Heart left ventricle (tissue), 13 donors: ENCODE results near the gene TXN2.

Experiments
- CTCF ChIP-seq, 12 donors: fragments of 200-600 bp; sonication (generic) in 4 of 12; IDR thresholded peaks; one replicate each; pipeline versions ENCODE4 v1.5.0 to v1.8.0; 2018 to 2022; ENCODE audit warnings: antibody characterized with exemption in 12 of 12, mild to moderate bottlenecking in 5 of 12
- POLR2A ChIP-seq, 2 donors: fragments of 450-650 bp; IDR thresholded peaks; one replicate each; pipeline ENCODE4 v1.6.1; 2017; ENCODE audit warnings: antibody characterized with exemption in 2 of 2, mild to moderate bottlenecking in 2 of 2, moderate library complexity in 2 of 2
- donor health status: ischemic (EF 13 %, LVEDD 7.1; RV severe dilation, severe dysfunction).
- donor health status: DM: no; HTN: yes; CAD: no.
- donor health status: DM: no; HTN: no; CAD: no.
- donor health status: ischemic (EF 25% LVEDD 6.9; RV normal size, moderate dysfunction).
- donor health status: ischemic (EF 25% LVEDD 5.7; RV mildly dilated, moderate dysfunction).
- donor health status: ischemic (EF 35%, LVEDD 5.7; RV mildly dilated, moderate dysfunction).
- donor health status: nonischemic (EF 11% LVEDD 7.7; RV severe dilation, severe dysfunction).
- donor health status: DM: yes; HTN: yes; CAD: no.
- donor health status: PGD.
- donor health status: ischemic (EF 29% LVEDD 5.4; RV normal size, mild dysfunction).
- donor health status: nonischemic (EF 23%, LVEDD 6.1; RV moderate dilation, normal function).

- TF ChIP-seq POLR2A (IDR thresholded peaks at IDR 0.05) (no peak), CTCF (IDR thresholded peaks at IDR 0.05) (no peak)
Observed at GRCh38 chr22:36512991-36513390, 31.6 kb upstream of the TXN2 start.
